HG03521 (cell line): Measurements from ENCODE around the gene BRMS1.
"Not testable (repeated sequence)": the region's sequence is repeated elsewhere in the genome, so short reads cannot be mapped to it uniquely, and the experiment has no call there.

Experiments
- ATAC-seq: cut with Tn5 transposase; IDR thresholded peaks from one replicate; pipeline ENCODE4 v1.9.1; 2021; ENCODE audit warnings: mild to moderate bottlenecking, moderate library complexity; ENCODE audit not compliant: unreplicated experiment

The BRMS1 gene

GRCh38 chr11:66326261-66327111 is 18.4 kb downstream of the BRMS1 start:
- no peak for ATAC-seq

DNA sequence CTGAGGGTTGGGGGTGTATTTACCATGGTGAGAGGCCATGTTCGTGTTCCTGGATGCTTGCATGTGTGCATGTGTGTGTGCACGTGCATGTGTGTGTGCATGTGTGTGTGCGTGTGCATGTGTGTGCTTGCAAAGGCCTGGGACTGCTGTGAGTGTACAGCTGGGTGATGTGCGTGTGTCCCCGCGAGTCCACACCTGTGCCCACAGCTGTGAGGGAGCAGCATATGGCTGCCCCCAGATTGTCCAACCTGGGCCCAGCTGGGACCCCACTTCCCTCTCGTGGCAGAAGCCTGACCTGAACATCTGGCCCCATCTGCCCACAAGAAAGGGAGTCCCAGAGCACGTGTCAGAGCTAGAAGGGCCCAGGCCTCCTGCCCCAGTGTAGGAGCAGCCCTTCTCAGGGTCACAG is 19.6 kb downstream of the BRMS1 start:
- ATAC-seq = no peak

GRCh38 chr11:66324664-66325063 is 20.2 kb downstream of the BRMS1 start:
- ATAC-seq = no peak

DNA sequence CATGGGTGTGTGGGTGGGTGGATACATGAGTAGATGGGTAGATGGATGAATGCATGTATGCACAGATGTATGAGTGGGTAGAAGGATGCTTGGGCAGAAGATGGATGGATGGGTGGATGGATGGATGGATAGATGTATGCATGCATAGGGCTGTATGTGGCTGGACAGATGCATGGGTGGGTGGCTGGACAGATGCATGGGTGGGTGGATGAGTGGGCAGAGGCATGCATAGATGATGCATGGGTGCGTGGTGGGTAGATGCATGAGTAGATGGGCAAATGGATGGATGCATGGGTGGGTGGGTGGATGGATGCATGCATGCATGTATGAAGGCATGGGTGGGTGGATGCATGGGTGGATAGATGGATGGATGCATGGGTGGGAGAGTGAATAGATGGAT is 21.2 kb downstream of the BRMS1 start:
- no peak for ATAC-seq

GRCh38 chr11:66322732-66323427 is 22.0 kb downstream of the BRMS1 start:
- ATAC-seq = no peak

GRCh38 chr11:66321606-66322005 is 23.3 kb downstream of the BRMS1 start:
- ATAC-seq = no peak

DNA sequence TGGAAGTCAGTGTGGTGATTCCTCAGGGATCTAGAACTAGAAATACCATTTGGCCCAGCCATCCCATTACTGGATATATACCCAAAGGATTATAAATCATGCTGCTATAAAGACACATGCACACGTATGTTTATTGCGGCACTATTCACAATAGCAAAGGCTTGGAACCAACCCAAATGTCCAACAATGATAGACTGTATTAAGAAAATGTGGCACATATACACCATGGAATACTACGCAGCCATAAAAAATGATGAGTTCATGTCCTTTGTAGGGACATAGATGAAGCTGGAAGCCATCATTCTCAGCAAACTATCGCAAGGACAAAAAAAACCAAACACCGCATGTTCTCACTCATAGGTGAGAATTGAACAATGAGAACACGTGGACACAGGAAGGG is 24.2 kb downstream of the BRMS1 start:
- ATAC-seq = not testable (repeated sequence)

DNA sequence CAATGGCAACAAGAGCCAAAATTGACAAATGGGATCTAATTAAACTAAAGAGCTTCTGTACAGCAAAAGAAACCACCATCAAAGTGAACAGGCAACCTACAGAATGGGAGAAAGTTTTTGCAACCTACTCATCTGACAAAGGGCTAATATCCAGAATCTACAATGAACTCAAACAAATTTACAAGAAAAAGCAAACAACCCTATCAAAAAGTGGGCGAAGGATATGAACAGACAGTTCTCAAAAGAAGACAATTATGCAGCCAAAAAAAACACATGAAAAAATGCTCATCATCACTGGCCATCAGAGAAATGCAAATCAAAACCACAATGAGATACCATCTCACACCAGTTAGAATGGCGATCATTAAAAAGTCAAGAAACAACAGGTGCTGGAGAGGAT is 24.6 kb downstream of the BRMS1 start:
- not testable (repeated sequence) for ATAC-seq

DNA sequence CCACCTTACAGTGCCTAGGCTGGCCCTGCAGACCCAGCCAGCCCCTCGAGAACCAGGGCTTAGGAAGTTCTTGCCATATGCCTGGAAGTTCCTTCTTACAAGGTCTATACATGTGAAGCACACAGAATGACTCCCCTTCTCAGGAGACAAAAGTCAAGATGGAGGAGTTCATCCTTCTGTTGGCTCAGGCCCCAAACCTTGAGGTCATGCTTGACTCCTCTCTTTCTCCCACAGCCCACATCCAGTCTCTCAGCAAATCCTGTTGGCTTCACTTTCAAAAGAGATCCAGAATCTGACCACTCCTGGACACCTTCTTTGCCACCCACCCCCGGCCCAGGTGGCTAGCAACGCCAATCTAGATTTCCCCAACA is 26.3 kb downstream of the BRMS1 start:
- no peak for ATAC-seq

DNA sequence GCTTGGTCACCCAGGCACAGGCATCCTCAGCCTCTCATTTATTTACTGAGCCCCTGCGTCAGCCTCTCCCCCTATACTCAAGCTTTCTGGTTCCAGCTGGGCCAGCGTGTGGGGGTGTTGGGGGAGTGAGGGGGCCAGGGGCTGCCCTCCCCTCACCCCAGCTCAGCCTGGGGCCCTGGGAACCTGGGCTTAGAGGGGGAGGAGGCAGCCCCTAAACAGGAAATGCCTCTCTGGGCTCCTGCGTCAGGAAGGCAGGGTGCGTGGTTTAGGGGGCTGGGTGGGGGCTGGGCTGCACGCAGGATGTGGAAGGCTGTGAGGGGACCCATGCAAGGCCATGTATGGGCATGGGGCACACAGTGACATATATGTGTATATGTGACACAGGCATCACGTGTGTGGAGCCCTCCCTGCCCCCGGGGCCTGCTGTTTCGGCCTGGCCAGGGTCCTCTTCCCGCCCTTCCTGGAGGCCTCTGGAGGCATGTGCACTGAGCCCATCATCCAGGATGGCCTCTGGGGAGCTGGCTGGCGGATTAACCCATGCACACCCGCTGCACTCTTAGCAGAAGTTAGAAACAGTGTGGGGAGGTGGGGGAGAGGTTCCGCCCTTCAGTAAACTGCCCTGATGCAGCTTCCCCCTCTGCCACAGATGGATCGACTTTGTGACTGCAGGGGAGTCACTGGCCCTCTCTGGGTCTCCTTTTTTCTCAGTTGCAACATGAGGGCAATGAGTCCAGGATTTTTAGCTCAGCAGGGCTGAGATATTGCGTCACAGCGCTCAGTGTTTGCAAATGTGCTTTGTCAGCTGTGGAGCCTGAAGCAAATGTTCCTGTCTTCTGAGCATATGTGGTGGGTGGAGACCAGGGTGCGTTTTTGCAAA is 26.9 kb downstream of the BRMS1 start:
- no peak for ATAC-seq

DNA sequence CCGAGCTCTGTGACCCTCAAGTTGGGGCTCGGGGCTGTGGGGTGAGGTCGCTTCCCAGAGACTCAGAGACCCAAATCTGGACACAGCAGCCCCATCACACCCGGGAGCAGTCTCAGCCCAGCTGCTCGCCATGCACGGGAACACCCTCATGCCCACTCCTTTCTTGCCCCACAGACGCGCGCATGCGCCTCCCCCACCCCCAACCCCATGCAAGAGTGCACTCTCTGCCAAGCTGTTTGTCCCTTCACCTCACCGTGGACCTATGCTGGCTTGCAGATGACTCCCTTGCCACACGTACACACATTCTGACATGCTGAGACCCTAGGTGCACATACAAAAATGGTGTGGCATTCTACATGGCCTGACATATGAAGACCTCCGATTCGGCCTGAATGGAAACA is 27.6 kb downstream of the BRMS1 start:
- ATAC-seq = no peak

GRCh38 chr11:66316849-66317251 is 28.1 kb downstream of the BRMS1 start, which contains the start of gene CD248:
Gene CD248 (minus strand): TSS chr11:66317044. CDS start chr11:66317027, 17 bp downstream.
- no peak for ATAC-seq

DNA sequence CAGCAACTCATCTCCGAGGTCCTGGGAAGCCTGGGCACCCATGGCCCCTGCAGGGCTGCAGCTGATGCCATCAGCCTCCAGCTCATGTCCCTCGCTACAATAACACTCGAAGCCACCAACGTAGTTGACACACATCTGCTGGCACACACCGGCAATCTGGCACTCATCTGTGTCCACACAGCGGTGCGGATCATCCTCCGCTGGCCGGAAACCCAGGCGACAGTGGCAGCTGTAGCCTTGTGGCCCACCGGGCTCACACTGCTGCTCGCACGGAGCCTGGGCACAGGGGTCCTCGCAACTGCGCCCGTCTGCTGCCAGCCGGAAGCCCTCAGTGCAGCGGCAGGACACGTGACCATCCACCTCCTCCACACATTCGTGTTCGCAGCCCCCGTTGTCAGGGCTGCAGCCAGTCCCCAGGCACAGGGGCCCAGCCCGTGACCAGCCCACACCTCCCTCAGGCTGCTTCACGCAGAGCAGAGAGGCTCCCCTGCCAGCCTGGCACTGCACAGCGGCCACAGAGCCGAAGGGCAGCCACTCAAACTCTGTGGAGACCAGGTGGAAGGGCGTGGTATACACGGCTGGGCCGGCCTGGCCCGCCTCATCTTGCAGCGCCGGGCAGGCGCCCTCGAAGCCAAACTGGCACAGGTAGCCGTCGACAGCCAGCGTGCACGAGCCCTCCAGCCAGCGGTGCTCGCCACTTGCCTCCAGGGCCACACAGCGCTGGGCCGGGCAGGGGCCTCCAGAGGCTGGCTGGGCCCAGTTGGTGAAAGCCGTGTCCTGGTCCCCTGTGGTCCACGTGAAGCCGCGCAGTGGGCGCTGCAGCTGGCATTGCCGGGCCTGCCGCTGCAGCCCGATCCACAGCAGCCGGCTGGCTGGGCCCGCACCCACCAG is 28.7 kb downstream of the BRMS1 start:
- ATAC-seq = no peak

GRCh38 chr11:66315498-66315885 is 29.4 kb downstream of the BRMS1 start:
- no peak for ATAC-seq

DNA sequence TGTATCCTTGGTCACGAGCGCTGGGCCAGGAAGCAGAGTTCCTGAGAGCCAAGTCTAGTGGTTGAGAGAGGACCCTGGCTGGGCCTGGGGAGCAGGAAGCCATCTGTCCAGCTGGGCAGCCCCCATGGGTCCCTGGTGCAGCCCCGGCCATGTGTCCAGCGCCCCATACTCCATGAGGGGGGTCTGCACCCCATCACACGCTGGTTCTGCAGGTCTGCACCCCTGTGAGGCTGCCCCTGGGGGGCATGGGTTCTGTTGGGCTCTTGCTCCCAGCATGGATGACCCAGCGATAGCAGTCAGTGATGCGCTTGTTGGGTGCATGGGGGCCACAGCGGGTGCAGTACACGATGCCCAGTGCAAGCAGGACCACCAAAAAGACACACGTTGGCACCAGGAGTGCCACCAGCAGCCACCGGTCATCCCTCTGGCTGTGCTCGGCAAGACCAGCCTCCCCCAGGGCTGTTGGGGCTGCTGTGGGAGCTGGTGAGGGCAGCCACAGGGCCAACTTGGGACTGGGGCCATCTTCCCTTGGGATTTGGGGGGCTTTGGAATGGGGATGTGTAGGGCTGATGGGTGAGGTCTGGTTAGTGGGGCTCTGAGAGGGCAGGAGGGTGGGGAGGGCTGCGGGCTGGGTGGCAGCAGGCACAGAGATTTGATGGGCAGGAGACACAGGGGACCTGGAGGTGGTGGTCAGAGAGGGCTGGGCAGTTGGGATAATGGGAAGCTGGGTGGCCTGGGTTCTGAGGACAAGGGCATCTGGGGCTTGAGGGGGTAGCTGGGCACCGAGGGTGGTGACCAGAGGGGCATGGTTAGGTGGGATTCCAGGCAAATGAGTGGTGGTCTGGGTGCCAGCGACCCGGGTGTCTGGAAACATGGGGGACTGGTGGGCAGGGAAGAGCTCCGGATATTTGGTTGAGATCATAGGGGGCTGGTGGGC is 30.1 kb downstream of the BRMS1 start:
- no peak for ATAC-seq

- no peak for ATAC-seq
Measured at GRCh38 chr11:66314186-66314501, 30.8 kb downstream of the BRMS1 start.

DNA sequence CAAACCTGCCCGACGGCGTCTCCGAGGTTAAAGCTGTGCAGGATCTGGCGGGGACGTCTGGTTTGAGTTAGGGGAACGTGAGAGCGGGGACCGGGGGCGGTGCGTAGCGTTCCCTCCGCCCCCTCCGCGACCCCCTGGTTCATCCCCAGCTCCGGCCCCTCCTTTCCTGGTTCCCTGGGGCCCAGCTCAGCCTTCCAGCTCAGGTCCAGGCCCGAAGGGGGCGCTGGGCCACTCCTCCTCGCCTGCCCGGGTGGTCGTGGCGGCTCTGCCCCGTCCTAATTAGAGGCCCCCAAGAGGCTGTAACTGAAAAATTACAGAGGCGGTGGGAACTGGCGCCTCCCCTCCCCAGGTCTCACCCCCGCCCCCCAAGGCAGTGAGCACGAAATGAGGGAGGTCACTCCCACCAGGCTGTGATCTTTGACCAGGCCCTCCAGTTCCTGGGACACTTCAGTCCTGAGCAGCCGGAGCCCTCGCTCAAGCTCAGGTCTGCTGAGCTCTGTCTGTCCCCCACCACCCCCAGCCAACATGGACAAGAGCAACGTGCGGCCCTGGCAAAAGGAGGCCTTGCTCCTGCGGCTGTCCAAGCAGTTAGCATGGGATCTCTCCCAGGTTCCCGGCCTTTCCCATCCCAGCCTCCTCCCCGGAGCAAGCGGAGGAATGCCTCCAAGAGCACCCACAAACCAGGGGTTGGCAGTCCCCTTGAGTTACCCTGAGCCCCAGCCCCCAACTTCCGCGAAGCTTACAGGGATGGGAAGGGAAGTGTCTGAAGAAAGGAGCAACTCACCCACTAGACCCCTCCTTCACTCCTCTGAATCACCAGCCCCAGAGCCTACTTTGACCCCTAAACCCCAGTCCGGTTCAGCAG is 31.4 kb downstream of the BRMS1 start:
- ATAC-seq = no peak

GRCh38 chr11:66312549-66313320 is 32.2 kb downstream of the BRMS1 start:
- peak; percentile 62 for ATAC-seq
